Measurements from ENCODE around the gene PCCA. TPM values are rescaled to one million over a fixed set of nuclear protein-coding genes. Genes with fewer than 3 reads are reported as not detected.
A peak's percentile ranks its signal among the peaks of the same experiment; 100 is the strongest.

The PCCA gene
- total RNA-seq, 1 experiment from 2014 or later: 39.9 TPM

DNA sequence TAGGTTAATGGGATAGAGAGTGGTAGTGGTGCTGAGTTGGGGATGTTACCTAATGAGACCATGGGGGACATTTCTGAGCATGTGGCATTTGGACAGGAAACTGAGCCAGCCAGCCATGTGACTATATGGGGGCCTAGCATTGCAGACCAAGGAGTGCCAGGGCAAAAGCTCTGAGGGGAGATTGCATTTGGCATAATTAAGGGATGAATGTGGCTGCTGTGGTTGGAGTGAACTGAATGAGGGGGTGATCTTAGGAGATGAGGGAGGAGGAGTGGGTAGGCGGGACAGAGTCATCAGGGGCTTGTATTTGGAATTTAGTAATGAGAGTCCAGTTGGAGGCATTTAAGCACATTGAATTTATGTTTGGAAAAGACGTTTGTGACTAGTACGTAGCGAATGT is 6.6 kb downstream of the PCCA start:
- no peaks in the 10 kb centered on the region for H3K9me3 Mint-ChIP-seq (ENCODE audit: unreplicated experiment)
- H3K27me3 ChIP-seq (replicated peaks; ENCODE audit: control insufficient read depth, insufficient read depth, low read length): no peaks in the 10 kb centered on the region
- TF ChIP-seq, protein P1, sequence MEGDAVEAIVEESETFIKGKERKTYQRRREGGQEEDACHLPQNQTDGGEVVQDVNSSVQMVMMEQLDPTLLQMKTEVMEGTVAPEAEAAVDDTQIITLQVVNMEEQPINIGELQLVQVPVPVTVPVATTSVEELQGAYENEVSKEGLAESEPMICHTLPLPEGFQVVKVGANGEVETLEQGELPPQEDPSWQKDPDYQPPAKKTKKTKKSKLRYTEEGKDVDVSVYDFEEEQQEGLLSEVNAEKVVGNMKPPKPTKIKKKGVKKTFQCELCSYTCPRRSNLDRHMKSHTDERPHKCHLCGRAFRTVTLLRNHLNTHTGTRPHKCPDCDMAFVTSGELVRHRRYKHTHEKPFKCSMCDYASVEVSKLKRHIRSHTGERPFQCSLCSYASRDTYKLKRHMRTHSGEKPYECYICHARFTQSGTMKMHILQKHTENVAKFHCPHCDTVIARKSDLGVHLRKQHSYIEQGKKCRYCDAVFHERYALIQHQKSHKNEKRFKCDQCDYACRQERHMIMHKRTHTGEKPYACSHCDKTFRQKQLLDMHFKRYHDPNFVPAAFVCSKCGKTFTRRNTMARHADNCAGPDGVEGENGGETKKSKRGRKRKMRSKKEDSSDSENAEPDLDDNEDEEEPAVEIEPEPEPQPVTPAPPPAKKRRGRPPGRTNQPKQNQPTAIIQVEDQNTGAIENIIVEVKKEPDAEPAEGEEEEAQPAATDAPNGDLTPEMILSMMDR (IDR thresholded peaks at IDR 0.05; ENCODE audit: insufficient read depth in 1 of 2, low read depth in 1 of 2, low read length in 1 of 2, severe bottlenecking in 1 of 2, unreplicated experiment in 1 of 2): no peak
- H3K4me1 ChIP-seq: peaks cover 23% of the 10 kb centered on the region
- intact Hi-C loops (cut with micrococcal nuclease; ENCODE audit: unreplicated experiment): no loop called here
- peaks cover 6% of the 10 kb centered on the region for H3K36me3 Mint-ChIP-seq (ENCODE audit: insufficient read depth, unreplicated experiment)
- no peak overlapping the region for H3K27ac Mint-ChIP-seq (ENCODE audit: unreplicated experiment)
- CTCF ChIA-PET: no interaction called here
- no peak overlapping the region for H3K4me3 ChIP-seq (ENCODE audit: low read depth, low read length)
- peaks cover 36% of the 10 kb centered on the region for H3K4me1 Mint-ChIP-seq (ENCODE audit: low read depth, unreplicated experiment)
- H3K27me3 Mint-ChIP-seq (ENCODE audit: insufficient read depth, unreplicated experiment): no peaks in the 10 kb centered on the region
- no peaks in the 10 kb centered on the region for H3K36me3 ChIP-seq (ENCODE audit: control insufficient read depth, insufficient read depth, low read length)
- POLR2A ChIA-PET: no interaction called here
- DNase-seq: no peak
- no peaks in the 10 kb centered on the region for H3K9me3 ChIP-seq
- BruUV-seq (replicated peaks): no TSS peak
- H3K4me3 Mint-ChIP-seq (ENCODE audit: unreplicated experiment): no peak overlapping the region

DNA sequence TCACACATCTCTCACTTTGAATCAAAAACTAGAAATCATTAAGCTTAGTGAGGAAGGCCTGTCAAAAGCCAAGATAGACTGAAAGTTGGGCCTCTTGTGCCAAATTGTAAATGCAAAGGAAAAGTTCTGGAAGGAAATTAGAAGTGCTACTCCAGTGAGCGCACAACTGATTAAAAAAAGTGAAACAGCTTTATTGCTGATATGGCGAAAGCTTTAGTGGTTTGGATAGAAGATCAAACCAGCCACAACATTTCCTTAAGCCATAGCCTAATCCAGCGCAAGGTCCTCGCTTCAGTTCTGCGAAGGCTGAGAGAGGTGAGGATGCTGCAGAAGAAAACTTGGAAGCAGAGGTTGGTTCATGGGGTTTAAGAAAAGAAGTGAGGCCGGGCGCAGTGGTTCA is 7.6 kb downstream of the PCCA start:
- TF ChIP-seq, protein P1 (IDR thresholded peaks at IDR 0.05; ENCODE audit: insufficient read depth in 1 of 2, low read depth in 1 of 2, low read length in 1 of 2, severe bottlenecking in 1 of 2, unreplicated experiment in 1 of 2): no peak
- no peaks in the 10 kb centered on the region for H3K9me3 Mint-ChIP-seq (ENCODE audit: unreplicated experiment)
- no peaks in the 10 kb centered on the region for H3K27me3 Mint-ChIP-seq (ENCODE audit: insufficient read depth, unreplicated experiment)
- H3K9me3 ChIP-seq: no peaks in the 10 kb centered on the region
- peaks cover 6% of the 10 kb centered on the region for H3K36me3 Mint-ChIP-seq (ENCODE audit: insufficient read depth, unreplicated experiment)
- no TSS peak for BruUV-seq (replicated peaks)
- H3K36me3 ChIP-seq (ENCODE audit: control insufficient read depth, insufficient read depth, low read length): no peaks in the 10 kb centered on the region
- H3K4me1 ChIP-seq: peaks cover 23% of the 10 kb centered on the region
- no peak overlapping the region for H3K4me3 ChIP-seq (ENCODE audit: low read depth, low read length)
- ChIA-PET POLR2A (no interaction called here), CTCF (no interaction called here)
- H3K27me3 ChIP-seq (replicated peaks; ENCODE audit: control insufficient read depth, insufficient read depth, low read length): no peaks in the 10 kb centered on the region
- H3K4me3 Mint-ChIP-seq (ENCODE audit: unreplicated experiment): no peak overlapping the region
- H3K27ac Mint-ChIP-seq (ENCODE audit: unreplicated experiment): peak overlapping the region; percentile 30
- DNase-seq: no peak
- peaks cover 29% of the 10 kb centered on the region for H3K4me1 Mint-ChIP-seq (ENCODE audit: low read depth, unreplicated experiment)
- intact Hi-C loops (cut with micrococcal nuclease; ENCODE audit: unreplicated experiment): no loop called here

DNA sequence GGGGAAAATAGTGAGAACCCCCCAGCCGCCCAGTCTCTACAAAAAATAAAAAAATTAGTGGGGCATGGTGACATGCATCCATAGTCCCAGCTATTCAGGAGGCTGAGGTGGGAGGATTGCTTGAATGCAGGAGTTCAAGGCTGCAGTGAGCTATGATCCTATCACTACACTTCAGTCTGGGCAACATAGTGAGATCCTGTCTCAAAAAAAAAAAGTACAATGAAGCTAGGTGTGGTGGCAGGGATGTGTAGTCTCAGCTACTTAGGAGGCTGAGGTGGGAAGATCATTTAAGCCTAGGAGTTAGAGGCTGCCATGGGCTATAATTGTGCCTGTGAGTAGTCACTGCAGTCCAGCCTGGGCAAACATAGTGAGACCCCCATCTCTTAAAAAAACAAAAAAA is 8.9 kb downstream of the PCCA start:
- peaks cover 35% of the 10 kb centered on the region for H3K4me1 Mint-ChIP-seq (ENCODE audit: low read depth, unreplicated experiment)
- no TSS peak for BruUV-seq (replicated peaks)
- no peak for DNase-seq
- H3K27ac Mint-ChIP-seq (ENCODE audit: unreplicated experiment): peak overlapping the region; percentile 93
- no peaks in the 10 kb centered on the region for H3K9me3 Mint-ChIP-seq (ENCODE audit: unreplicated experiment)
- Histone ChIP-seq H3K4me3 (ENCODE audit: low read depth, low read length) (no peak overlapping the region), H3K27me3 (replicated peaks; ENCODE audit: control insufficient read depth, insufficient read depth, low read length) (no peaks in the 10 kb centered on the region), H3K4me1 (peaks cover 23% of the 10 kb centered on the region), H3K9me3 (no peaks in the 10 kb centered on the region), H3K36me3 (ENCODE audit: control insufficient read depth, insufficient read depth, low read length) (no peaks in the 10 kb centered on the region)
- intact Hi-C loops (cut with micrococcal nuclease; ENCODE audit: unreplicated experiment): loop anchor here (1.0 to 2.0 kb wide), 2 partner anchors 9 to 137 kb away; partner anchors contain the start of gene PCCA
- TF ChIP-seq, protein P1 (IDR thresholded peaks at IDR 0.05; ENCODE audit: insufficient read depth in 1 of 2, low read depth in 1 of 2, low read length in 1 of 2, severe bottlenecking in 1 of 2, unreplicated experiment in 1 of 2): no peak
- CTCF ChIA-PET: no interaction called here
- POLR2A ChIA-PET: interaction anchor here (1.7 kb wide), 1 partner anchor 9 kb away, joined by 29 read pairs; the partner anchor contains the start of gene PCCA
- H3K4me3 Mint-ChIP-seq (ENCODE audit: unreplicated experiment): no peak overlapping the region
- H3K27me3 Mint-ChIP-seq (ENCODE audit: insufficient read depth, unreplicated experiment): no peaks in the 10 kb centered on the region
- H3K36me3 Mint-ChIP-seq (ENCODE audit: insufficient read depth, unreplicated experiment): peaks cover 12% of the 10 kb centered on the region
